Measurements from ENCODE around the gene KRT82. TPM values are rescaled to one million over a fixed set of nuclear protein-coding genes. Genes with fewer than 3 reads are reported as not detected.

The KRT82 gene
- total RNA-seq, 1 donor from 2014 or later, result not detected

DNA sequence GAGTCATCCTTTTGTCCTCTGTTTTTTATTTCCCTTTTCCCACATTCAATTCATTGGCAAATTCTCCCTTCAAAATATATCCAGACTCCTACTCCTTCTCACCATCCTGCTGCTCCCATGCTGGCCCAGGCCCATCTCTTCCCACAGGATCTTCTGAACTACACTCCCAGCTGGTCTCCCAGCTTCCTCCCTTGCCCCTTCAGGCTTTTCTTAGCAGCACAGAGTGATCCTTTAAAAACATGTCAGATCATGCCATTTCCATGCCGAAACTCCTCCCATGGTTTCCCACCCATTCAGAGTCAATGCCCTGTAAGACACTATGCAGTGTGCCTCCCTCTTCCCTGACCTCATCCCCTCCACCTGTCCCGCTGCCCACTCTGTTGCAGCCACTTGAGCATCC, 18.3 kb downstream of the KRT82 start:
- no peak for DNase-seq (ENCODE audit: low read depth)

DNA sequence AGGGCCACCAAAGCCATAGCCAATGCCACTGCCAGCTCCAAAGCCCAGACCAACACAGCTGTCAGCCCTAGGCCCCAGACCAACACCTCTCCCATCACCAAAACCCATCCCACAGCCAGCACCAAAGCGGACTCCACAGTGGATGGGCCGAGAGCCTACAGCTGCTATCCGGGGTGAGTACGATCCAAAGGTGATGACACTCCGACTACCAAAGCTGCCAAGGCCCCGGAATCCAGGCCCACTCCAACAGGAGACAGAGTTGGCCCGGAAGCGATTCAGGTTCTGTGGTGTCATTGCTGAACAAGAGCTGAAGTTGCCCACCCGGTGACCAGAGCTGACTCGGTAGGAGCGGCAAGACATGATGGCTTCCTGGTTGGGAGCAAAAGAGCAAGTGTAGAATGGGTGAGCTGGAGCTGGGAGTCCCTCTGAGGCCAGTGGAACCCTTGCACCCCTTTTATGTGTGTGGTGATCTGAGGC, 20.9 kb downstream of the KRT82 start, which contains the start of gene KRT84:
Gene KRT84 (minus strand): TSS at position 427 of the 477 bp plus-strand sequence. CDS start 67 bp downstream, at position 360.
- no peak for DNase-seq (ENCODE audit: low read depth)

DNA sequence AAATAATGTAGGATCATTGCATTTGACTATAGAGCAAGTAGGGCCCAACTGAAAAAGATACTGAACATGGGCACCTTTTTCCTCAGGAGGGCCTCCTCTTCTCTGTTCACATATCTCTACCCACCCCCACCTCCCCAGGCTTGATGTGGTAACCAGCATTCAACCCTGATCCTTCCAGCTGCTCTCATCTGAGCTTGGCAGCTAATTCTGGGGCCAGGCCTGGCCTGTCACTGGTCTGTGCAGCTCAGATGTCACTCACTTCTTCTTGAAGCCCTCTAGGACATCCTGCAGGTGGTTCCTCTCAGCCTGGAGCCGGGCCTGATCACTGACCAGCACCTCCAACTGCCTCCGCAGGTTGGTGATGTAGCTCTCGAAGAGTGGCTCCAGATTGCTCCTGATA, 22.8 kb downstream of the KRT82 start:
- no peak for DNase-seq (ENCODE audit: low read depth)

DNA sequence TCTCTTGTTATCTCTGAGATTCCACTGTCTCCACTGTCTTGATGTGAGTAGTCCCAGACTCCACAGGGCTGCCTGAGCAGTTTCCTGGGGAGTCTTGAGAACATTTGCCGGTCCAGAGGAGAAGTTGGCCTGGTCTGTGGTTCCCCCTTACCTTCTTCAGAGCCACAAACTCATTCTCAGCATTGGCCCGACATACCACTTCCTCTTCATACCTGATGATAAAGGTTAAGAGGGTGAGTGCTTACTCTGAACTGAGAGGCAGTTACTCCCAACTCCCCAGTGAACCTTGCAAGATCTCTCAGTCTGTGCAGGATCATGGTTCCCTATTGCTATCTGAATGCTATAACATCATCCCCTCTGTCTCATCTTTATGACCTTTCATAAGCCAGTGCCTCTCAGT, 23.3 kb downstream of the KRT82 start:
- DNase-seq (ENCODE audit: low read depth), result no peak

DNA sequence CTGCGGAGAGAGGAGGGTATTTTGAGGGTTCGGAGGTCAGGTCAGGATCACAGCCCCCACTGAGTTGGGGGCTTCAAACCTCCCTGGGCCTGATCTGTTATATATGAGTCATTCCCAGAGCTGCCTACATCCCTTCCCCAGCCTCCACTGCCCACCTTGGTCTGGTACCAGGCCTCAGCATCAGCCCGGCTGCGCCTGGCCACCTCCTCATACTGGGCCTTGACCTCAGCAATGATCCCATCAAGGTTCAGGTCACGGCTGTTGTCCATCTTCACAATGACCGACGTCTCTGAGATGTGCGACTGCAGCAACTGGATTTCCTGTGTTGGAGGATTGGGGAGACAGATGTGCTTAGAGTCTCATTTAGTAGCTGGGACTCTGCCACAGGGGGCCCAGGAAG, 24.9 kb downstream of the KRT82 start:
- DNase-seq (ENCODE audit: low read depth), result no peak

DNA sequence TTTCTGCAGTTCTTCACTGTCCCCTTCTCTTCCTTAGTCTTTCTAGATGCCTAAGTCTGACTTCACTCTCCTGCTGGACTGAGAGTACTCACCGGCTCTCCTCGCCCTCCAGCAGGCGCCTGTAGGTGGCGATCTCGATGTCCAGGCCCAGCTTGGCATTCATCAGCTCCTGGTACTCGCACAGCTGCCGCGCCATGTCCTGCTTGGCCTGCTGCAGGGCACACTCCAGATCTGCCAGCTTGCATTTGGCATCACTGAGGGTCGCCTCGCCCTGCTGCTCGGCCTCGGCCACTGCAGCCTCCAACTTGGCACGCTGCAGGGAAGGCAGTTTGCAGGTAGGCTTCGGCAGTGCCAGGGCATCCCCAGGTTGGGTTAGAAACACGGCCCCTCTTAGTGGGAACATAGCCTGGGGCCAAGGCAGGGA, 25.9 kb downstream of the KRT82 start:
- peak; percentile 13 for DNase-seq (ENCODE audit: low read depth)

DNA sequence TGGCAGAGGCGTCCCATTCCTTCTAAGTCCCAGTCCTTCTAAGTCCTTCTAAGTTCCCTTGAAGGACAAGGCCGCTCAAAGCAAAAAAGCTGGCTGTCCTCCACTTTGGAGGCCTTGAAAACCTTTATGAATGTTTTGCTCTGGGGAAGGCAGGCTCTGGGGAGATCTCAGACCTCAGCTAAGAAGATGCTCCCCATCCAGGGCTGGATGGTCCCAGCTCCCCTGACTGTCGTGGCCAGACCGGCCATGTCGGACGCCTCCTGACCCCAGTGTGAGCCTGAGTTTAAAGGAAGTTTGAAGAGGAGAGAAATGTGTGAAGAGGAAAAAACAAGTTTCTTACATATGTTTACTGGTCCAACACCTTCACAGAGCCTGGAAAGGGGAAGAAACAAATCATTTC, 26.6 kb downstream of the KRT82 start:
- DNase-seq (ENCODE audit: low read depth), result no peak

DNA sequence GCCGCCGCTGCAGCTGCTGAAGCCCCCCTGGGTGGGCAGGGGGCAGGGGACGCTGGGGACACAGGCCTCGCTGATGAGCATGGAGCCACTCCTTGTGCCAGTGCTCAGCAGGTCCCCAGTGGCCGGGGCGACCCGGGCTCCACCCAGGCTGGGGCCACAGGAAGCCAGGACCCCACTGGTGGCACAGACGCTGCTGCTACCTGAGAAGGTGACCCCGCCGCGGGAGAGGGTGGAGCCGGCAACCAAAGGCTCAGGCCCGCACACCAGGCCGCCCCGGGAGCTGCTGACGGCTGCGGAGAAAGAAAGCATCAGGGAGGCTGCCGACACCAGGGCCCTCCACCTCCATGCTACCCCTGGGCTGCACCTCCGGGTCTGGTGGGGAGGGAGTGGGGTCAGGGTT, 28.0 kb downstream of the KRT82 start:
- no peak for DNase-seq (ENCODE audit: low read depth)

DNA sequence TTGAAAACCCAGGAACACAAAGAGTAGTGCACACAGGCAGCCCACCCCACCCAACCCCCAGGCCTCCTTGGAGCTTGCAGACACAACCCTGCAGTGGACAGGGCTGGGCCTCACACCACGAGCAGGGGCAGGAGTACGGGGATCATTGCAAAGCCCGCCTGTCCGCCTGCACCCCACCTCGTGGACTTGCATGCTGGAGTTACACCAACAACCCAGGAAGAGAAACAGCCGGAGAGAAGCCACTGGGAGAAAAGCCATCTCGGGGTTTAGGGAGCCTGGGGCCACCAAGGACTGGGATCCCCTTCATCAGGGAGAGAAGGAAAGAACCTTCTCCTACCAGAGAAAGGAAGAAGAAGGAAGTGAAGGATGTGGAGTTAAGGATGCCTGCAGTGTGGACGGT, 28.9 kb downstream of the KRT82 start:
- no peak for DNase-seq (ENCODE audit: low read depth)

DNA sequence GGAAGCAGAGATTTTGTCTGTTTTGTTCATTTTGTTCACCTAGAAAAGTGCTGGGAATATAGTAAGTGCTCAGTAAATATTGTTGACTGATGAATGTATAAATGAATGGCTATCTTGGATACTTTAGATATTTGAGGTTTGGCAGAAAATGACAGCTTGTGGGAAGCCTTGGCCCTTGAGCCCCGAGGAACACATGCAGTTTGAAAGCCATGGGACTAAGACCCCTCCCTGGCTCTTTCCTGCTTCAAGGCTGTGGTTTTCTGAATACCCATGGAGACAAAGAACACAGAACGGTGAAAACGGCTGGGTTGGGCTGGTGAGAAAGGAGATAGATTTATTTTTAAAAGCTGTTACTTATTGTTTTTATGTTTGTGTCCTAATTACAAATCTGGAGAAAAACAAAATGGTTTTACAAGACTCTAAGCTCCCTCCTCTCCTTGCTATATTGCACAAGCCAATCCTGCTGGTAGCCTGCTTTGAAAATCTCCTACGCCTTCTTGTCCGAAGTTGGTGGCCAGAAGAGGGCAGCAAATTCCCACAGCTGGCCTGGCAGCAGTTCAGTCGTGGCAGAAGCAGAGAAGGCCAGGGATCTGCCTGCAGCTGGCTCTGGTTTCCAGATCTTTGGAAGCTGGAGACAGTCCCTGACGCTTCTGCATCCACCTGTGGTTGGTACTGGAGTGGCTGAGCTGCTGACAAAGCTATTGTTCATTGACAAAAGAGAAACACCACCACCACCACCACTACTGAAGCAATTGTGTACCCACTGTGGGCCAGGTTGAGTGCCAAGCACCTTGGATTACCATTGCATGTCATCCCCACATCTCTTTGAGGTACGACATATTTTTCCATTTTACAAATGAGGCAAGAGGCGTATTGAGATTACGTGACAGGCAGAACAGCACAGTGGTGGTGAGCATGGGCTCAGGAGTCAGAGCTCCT, 33.6 kb downstream of the KRT82 start:
- DNase-seq (ENCODE audit: low read depth), result peak; percentile 86

DNA sequence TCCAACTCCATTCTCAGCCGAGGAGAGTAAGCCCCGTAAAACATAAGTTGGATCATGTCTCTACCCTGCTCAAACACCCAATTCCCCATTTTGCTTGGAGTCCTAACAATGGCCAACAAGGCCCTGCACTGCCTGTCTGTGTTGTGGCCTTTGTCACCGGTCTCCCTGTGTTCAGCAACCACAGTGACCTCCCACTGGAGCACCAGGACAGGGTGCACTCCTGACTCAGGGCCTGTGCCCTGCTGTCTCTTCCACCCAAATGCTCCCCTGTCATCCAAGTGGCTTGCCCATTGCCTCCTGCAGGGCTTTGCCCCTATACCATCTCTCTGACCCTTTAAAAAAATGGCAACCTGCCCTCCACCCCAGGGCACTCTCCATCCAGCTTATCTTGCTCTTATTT, 34.4 kb downstream of the KRT82 start:
- DNase-seq (ENCODE audit: low read depth), result no peak

DNA sequence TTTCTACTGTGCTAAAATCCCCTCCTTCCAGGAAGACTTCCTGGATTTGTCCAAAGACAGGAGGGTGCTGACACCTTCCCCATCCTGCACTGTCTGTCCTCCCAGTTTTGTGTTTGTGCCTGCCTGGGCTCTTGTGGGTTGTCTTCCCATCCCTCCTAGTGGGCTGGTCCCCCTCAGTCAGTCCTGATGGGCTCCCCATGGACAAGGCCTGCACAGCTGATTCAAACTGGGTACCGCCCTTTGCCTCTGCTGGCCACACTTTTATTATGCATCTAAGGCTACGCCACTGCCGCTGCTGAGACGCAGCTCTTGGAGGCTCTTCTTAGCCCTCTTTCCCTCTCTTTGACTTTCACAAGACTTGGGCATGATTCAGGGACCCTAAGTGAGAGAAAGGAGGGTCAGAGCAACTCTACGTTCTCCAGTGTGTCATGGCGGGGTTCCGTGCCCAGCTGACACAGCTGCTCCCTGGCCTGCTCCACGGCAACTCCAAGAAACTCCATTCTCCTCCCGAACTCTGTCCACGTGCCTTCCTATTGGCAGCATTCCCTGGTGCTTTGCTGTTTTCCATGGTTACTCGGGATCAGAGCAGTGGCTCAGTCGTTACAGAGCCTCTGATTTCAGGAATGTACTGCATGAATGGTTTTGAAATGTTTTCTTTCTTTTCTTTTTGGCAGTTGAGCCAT, 35.1 kb downstream of the KRT82 start:
- peak; percentile 82 for DNase-seq (ENCODE audit: low read depth)

DNA sequence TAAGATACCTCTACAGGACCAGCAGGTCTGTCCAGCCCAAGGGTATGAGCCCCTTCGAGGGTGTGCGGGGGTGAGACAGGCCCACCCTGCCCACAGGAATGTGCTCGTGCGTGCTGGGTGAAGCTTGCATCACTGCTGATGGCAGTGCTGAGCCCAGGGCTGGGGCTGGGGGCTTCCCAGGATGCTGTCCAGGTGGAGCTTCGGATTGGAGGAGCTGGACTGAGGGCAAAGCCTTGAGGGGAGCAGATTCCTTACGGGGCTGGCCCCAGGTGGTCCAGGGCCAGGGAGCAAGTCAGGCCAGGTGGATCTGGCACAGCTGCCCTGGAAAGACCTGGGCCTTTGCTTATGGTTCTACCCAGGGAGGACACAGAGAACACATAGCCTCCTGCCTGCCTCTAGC, 36.3 kb downstream of the KRT82 start:
- no peak for DNase-seq (ENCODE audit: low read depth)

DNA sequence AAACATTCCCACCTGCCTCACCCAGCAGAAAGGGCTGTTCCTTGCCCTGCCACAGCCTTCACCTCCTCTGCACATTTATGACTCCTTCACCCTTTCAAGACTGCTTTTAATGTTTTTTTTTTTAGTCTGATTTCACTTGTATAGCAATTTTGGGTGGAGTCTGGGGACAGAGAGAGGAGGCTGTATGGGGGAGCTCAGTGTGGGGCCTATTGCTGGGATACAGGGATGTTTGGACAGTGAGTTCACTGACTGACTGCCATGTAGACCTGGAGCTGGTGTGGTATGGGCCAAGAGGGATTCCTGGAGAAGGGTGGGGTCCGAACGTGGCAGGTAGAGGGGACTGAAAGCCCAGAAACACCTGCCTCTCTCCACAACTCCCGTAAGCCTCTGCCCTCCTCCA, 36.9 kb downstream of the KRT82 start:
- DNase-seq (ENCODE audit: low read depth), result no peak

DNA sequence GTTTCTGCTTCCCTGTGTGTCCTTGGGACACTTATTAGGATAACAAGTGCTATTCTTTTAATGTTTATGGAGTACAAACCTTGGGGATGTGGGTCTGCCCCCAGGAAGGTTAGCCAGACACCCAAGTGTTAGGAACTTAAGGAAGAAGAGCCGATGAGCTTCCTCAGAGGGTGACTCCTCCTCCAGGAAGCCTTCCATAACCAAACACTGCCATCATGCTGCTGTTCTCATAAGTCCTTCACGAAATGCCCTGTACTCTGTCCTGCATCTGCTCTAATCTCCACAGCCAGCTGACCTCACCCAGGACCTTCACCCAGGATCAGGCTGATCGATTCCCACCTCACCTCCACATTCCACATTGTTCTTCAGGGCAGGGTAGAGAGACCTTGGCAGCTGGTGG, 37.6 kb downstream of the KRT82 start:
- DNase-seq (ENCODE audit: low read depth), result no peak

DNA sequence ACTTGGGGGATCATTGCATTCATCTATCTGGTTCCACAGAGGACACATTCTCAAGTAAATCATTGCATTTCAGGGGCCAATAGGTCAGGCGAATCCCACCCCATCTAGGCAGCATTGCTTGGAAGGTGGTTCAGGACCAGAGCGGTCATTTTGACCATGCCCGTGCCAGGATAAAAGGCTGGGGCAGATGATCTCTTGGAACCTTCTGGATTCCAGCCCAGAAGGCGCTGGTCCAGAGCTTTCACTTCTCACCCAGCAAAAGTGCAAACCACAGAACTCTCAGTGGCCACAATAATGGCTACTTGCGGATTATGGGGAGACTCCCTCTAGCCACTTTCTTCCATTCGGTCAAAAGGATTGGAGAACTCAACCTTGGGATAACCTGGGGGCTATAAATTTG, 38.3 kb downstream of the KRT82 start:
- peak; percentile 58 for DNase-seq (ENCODE audit: low read depth)

DNA sequence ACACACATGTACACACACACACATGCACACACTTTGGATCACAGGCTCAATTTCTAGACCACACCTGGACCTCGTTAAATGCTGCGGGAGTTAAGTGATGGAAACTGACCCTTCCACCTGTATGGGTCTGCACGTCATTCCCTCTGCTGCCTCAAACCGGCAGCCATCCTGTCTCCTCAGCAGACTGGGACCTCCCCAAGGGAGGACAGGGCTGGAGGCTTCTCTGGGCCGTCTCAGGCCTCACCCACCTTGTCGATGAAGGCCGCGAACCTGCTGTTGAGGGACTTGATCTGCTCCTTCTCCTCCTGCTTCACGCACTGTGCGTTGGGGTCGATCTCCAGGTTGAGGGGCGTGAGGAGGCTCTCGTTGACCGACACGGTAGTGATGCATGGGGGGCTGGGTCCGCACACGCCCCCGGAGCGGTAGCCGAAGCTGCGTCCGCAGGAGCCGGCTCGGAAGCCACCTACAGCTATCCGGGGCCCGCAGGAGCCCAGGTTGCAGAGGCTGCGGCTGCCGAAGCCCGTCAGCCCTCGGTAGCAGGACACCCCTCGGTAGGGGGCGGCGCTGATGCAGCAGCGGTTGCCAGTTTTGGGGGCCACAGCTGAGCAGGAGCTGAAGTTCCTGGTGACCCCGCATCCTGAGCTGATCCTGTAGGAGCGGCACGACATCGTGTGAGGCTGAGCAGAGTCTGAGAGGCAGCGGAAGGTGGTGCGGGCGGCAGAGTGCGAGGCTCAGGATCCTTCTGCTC, 39.2 kb downstream of the KRT82 start, which contains the start of gene KRT85:
Gene KRT85 (minus strand): TSS at position 744 of the 748 bp plus-strand sequence. CDS start 76 bp downstream, at position 668.
- DNase-seq (ENCODE audit: low read depth), result no peak

DNA sequence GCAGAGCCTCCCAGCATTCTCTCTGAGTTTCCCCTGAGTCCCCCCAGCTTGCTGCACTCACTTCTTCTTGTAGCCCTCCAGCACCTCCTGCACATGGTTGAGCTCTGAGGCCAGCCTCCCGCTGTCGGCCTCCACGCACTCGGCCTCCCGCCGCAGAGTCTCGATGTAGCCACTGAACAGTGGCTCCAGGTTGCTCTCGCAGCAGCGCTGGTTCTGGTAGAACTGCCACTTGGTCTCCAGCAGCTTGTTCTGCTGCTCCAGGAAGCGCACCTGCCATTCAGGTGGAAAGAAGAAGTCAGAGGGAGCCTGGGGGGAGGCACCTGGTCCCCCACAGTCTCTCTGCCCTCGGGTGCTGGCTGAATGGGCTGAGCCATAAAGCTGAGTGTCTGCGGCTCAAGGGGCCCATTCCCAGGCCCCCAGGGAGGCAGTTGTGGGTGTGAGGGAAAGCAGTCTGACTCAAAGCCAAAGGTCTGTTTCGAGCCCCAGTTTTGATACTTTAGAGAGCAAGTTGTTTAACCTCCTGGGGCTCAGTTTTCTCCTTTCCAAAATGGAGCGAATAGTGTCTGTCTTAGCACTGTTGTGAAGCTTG, 41.1 kb downstream of the KRT82 start:
- DNase-seq (ENCODE audit: low read depth), result no peak

DNA sequence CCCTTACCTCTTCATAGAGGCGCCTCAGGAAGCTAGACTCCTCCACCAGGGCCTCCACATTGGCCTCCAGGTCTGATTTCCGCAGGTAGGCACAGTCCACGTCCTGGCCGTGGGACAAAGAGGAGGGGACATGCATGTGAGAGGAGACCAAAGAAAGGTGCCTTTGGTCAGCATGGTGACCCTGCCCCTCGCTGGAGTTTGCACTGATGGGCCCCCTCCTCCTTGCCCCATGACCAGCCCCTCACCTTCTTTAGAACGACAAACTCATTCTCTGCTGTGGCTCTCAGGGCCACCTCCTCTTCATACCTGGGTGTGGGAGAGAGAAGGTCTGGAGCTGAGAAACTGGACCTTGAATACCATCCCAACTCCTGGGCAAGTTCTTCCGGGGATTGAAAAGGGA, 42.1 kb downstream of the KRT82 start:
- DNase-seq (ENCODE audit: low read depth), result no peak

DNA sequence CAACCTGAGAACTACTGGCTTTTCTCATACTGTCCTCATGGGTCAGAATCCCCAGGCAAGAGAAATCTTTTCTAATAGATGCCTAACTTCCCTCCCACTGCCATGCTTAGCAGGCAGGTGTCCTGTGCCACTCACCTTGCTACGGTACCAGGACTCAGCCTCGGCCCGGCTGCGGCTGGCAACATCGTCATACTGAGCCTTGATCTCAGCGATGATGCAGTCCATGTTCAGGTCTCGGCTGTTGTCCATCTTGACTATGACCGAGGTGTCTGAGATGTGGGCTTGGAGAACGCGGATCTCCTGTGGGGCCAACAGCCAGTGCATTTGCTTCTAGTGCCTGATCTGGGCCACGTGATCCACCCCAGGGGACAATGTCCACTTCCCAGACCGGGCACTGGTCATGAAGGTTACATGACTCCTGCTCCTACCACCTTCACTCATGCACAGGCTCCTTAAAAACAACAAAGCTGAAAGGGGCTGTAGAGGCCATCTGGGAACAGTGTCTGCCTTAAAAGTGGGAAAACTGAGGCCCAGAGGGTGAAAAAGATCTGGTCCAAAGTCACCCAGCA, 42.9 kb downstream of the KRT82 start:
- DNase-seq (ENCODE audit: low read depth), result no peak

DNA sequence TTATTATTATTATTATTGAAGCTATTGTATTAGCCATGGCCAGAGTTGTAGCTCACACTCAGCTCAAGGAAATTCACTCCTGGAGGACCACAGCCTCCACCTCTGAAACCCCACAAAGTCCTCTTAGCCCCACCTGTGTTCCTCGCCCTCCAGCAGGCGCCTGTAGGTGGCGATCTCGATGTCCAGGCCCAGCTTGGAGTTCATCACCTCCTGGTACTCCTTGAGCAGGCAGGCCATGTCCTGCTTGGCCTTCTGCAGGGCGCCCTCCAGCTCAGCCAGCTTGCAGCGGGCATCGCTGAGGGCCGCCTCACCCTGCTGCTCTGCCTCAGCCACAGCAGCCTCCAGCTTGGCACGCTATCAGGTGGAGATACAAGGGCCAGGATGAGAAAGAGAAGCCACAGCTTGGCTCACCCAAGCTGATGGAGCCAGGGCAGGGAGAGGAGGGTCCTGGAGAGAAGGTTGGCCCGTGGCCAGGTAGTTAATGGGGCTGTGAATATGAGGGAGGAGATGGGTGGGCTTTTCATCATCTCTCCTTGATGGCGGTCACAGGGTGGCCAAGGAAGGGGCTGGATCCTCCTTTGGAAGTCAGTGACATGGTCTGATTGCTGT, 43.9 kb downstream of the KRT82 start:
- no peak for DNase-seq (ENCODE audit: low read depth)
